CD4-positive, alpha-beta T cell treated with Interferon alpha-2 for 1 hour (primary cell): ENCODE results near the gene ALG14.
"Not testable (repeated sequence)": the region's sequence is repeated elsewhere in the genome, so short reads cannot be mapped to it uniquely, and the experiment has no call there.

ENCODE experiments used
- DNase-seq, 2 donors: peaks; one replicate each; pipeline ENCODE4 v3.0.0-alpha.2; 2020 to 2022

Gene ALG14

GRCh38 chr1:95072532-95073419 lies at the start of gene ALG14:
ALG14 (minus strand) TSS chr1:95072951; CDS start chr1:95072898, 53 bp downstream.
- DNase-seq = peak; percentile 89 to 93

GRCh38 chr1:95122151-95122697 lies 49.5 kb upstream of the ALG14 start:
- no peak for DNase-seq

- DNase-seq = no peak
Observed at GRCh38 chr1:95119273-95119672, 46.5 kb upstream of the ALG14 start.

- DNase-seq = no peak
Observed at GRCh38 chr1:95118710-95119109, 46.0 kb upstream of the ALG14 start.

- no peak for DNase-seq
Observed at GRCh38 chr1:95118067-95118499, 45.3 kb upstream of the ALG14 start.

- peak in 1 of 2 donors; percentile 31 for DNase-seq
Observed at GRCh38 chr1:95117207-95118066, 44.7 kb upstream of the ALG14 start, which contains the start of gene TLCD4. TLCD4 (plus strand) TSS chr1:95117355; CDS start chr1:95143902, 26,547 bp downstream.

- DNase-seq = peak; percentile 50 to 56
Observed at GRCh38 chr1:95116580-95117206, 43.9 kb upstream of the ALG14 start.

- DNase-seq = no peak
Observed at GRCh38 chr1:95115708-95116137, 43.0 kb upstream of the ALG14 start.

- DNase-seq = no peak
Observed at GRCh38 chr1:95113684-95114083, 40.9 kb upstream of the ALG14 start.

- DNase-seq = no peak
Observed at GRCh38 chr1:95111014-95111413, 38.3 kb upstream of the ALG14 start.

GRCh38 chr1:95108792-95109191 lies 36.0 kb upstream of the ALG14 start:
- no peak for DNase-seq

GRCh38 chr1:95098196-95098595 lies 25.4 kb upstream of the ALG14 start:
- no peak for DNase-seq

- DNase-seq = no peak
Observed at GRCh38 chr1:95097426-95097825, 24.7 kb upstream of the ALG14 start.

GRCh38 chr1:95096218-95096841 lies 23.6 kb upstream of the ALG14 start:
- no peak for DNase-seq

GRCh38 chr1:95095833-95096217 lies 23.1 kb upstream of the ALG14 start:
- DNase-seq = no peak

GRCh38 chr1:95094923-95095322 lies 22.2 kb upstream of the ALG14 start:
- DNase-seq = no peak

- DNase-seq = no peak
Observed at GRCh38 chr1:95093296-95093695, 20.5 kb upstream of the ALG14 start.

- DNase-seq = not testable (repeated sequence)
Observed at GRCh38 chr1:95092891-95093290, 20.1 kb upstream of the ALG14 start.

- DNase-seq = not testable (repeated sequence)
Observed at GRCh38 chr1:95091290-95091689, 18.5 kb upstream of the ALG14 start.

- DNase-seq = no peak
Observed at GRCh38 chr1:95089650-95090287, 17.0 kb upstream of the ALG14 start.

GRCh38 chr1:95088303-95088702 lies 15.6 kb upstream of the ALG14 start:
- no peak for DNase-seq
